Lung (tissue), 13 donors: ENCODE results near the gene MED16. TPM values are rescaled to one million over a fixed set of nuclear protein-coding genes. Genes with fewer than 3 reads are reported as not detected.
"Not testable (repeated sequence)": the region's sequence is repeated elsewhere in the genome, so short reads cannot be mapped to it uniquely, and the experiment has no call there.

ENCODE experiments used
- ATAC-seq: fragments of 200-7000 bp; cut with Tn5 transposase; one replicate; pipeline ENCODE4 v1.9.1; 2020; ENCODE audit warnings: moderate number of reproducible peaks; ENCODE audit not compliant: insufficient read depth, low FRiP score
- DNase-seq, 3 donors: peaks; one replicate each; pipeline ENCODE4 v3.0.0-alpha.2; 2013 to 2017
- H3K27ac ChIP-seq, 2 donors: one replicate each; pipeline ENCODE4 v1.5.1; 2013; ENCODE audit warnings: mild to moderate bottlenecking in 2 of 2, moderate library complexity in 2 of 2, control low read depth in 1 of 2, inconsistent platforms in 1 of 2, low read depth in 1 of 2, low read length in 1 of 2
- H3K27me3 ChIP-seq, 3 donors: one replicate each; pipeline ENCODE4 v1.5.1; 2013; ENCODE audit warnings: low read length in 2 of 3; ENCODE audit not compliant: control insufficient read depth in 3 of 3, insufficient read depth in 3 of 3
- H3K36me3 ChIP-seq, 4 donors: one replicate each; pipeline ENCODE4 v1.5.1; 2013; ENCODE audit warnings: low read length in 4 of 4, mild to moderate bottlenecking in 1 of 4, moderate library complexity in 1 of 4; ENCODE audit not compliant: control insufficient read depth in 4 of 4, insufficient read depth in 4 of 4
- H3K4me1 ChIP-seq, 5 donors: one replicate each; pipeline ENCODE4 v1.5.1; 2013; ENCODE audit warnings: low read length in 5 of 5, mild to moderate bottlenecking in 2 of 5, moderate library complexity in 1 of 5; ENCODE audit not compliant: control insufficient read depth in 5 of 5, insufficient read depth in 5 of 5
- H3K4me3 ChIP-seq: one replicate; pipeline ENCODE4 v1.5.1; 2013; ENCODE audit warnings: mild to moderate bottlenecking, control low read depth, moderate library complexity
- H3K9ac ChIP-seq, 2 donors: one replicate each; pipeline ENCODE4 v1.5.1; 2013; ENCODE audit warnings: low read length in 2 of 2, control low read depth in 1 of 2; ENCODE audit not compliant: insufficient read depth in 1 of 2
- H3K9me3 ChIP-seq, 4 donors: one replicate each; pipeline ENCODE4 v1.5.1; 2013; ENCODE audit warnings: low read length in 3 of 4, mild to moderate bottlenecking in 1 of 4, moderate library complexity in 1 of 4; ENCODE audit not compliant: control insufficient read depth in 4 of 4, insufficient read depth in 3 of 4
- WGBS, 2 donors: extraction: QIAGEN DNeasy Blood & Tissue Kit; methylation state at CpG; one replicate each; pipeline ENCODE4 v1.1.7; 2013; 5-methylcytosine and 5-hydroxymethylcytosine counted together
- polyA plus RNA-seq, 2 donors: library from polyadenylated mRNA; stranded (reverse); fragments of 200-250 nt; gene quantifications; one replicate each; pipeline ENCODE4 v1.2.1, GENCODE V29; 2013
- small RNA-seq: library from RNA; depleted of rRNA; stranded (forward); fragments of <200 nt; gene quantifications from one replicate; pipeline ENCODE3, GENCODE V24; 2014; ENCODE audit warnings: low replicate concordance
- total RNA-seq, 2 donors: library from RNA; depleted of rRNA in 1 of 2; stranded (reverse); fragments of >200 nt in 1 of 2; gene quantifications; one replicate each; pipeline ENCODE4 v1.2.1, GENCODE V29; 2014 to 2021
- TF ChIP-seq, protein P1 (sequence below): IDR thresholded peaks from 2 replicates; pipeline ENCODE4 v1.5.1; 2012; ENCODE audit warnings: mild to moderate bottlenecking; ENCODE audit errors: control extremely low read depth, extremely low read depth
- donor health status: control.
- donor health status: control.
- donor health status: Bipolar disorder and iron deficiency.
- donor health status: healthy.
- donor health status: DM: yes; HTN: yes; CAD: no.

Gene MED16
- total and polyA plus RNA-seq, 4 donors, result 38.7 to 72.3 (median 52.3) TPM

DNA sequence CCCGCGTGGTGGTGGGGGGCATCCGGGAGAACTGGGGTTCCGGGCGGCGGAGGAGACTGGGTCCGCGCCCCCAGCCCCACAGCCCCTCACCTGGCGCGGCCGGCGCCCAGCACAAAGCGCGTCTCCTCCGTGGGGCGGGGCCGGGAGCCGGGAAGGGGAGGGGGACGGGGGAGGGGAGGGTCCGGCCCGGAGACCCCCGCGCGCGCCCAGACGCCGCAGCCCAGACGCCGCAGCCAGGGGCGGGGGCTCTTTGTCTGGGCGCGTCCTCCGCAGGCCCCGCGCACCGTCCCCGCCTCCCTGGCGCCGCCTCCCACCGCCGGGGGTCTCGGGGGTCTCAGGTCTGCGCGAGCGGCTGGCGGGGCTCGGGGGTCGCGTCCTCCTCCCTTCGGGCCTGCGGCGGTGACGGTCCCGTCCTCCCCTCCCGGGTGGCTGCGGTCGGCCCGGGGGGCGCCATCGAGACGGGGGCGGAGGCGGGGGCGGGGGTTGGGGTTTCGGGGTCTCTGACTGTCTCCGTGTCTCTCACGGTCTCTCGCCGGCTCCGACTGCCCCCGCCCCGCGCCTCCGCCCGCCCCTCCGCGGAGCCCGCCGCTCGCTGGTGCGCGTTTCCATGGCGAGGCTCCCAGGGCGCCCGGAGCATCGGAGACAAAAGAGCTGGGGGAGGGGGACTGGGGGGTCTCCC lies 71.0 kb downstream of the MED16 start, which contains the start of gene PLPPR3:
Gene PLPPR3 (minus strand): TSS at position 131 of the 679 bp plus-strand sequence. CDS start 396 bp downstream, outside the sequence.
- H3K36me3 ChIP-seq, result no peaks in the 10 kb centered on the region
- peaks cover 0 to 4% (median 2%) of the 10 kb centered on the region in 5 donors for H3K4me1 ChIP-seq
- no peak for DNase-seq
- 2% methylated on average over 22 to 81 of the region's 86 CpGs for WGBS, 2 donors
- H3K27me3 ChIP-seq, result peaks cover 0 to 4% (median 0%) of the 10 kb centered on the region in 3 donors
- ATAC-seq, result no peak
- TF ChIP-seq, protein P1, sequence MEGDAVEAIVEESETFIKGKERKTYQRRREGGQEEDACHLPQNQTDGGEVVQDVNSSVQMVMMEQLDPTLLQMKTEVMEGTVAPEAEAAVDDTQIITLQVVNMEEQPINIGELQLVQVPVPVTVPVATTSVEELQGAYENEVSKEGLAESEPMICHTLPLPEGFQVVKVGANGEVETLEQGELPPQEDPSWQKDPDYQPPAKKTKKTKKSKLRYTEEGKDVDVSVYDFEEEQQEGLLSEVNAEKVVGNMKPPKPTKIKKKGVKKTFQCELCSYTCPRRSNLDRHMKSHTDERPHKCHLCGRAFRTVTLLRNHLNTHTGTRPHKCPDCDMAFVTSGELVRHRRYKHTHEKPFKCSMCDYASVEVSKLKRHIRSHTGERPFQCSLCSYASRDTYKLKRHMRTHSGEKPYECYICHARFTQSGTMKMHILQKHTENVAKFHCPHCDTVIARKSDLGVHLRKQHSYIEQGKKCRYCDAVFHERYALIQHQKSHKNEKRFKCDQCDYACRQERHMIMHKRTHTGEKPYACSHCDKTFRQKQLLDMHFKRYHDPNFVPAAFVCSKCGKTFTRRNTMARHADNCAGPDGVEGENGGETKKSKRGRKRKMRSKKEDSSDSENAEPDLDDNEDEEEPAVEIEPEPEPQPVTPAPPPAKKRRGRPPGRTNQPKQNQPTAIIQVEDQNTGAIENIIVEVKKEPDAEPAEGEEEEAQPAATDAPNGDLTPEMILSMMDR, result no peak
- no peak within 1 kb of the TSS for H3K9ac ChIP-seq
- H3K4me3 ChIP-seq, result no peak within 1 kb of the TSS
- no peak within 1 kb of the TSS for H3K27ac ChIP-seq
- H3K9me3 ChIP-seq, result no peaks in the 10 kb centered on the region

- peaks cover 0 to 4% (median 0%) of the 10 kb centered on the region in 3 donors for H3K27me3 ChIP-seq
- no peaks in the 10 kb centered on the region for H3K9me3 ChIP-seq
- ATAC-seq (no peak), DNase-seq (no peak)
- H3K4me3 ChIP-seq, result no peak overlapping the region
- no peak overlapping the region for H3K27ac ChIP-seq
- peaks cover 0 to 4% (median 2%) of the 10 kb centered on the region in 5 donors for H3K4me1 ChIP-seq
- peaks cover 0 to 2% (median 0%) of the 10 kb centered on the region in 4 donors for H3K36me3 ChIP-seq
- H3K9ac ChIP-seq, result no peak overlapping the region
- TF ChIP-seq, protein P1, result no peak
- WGBS, 2 donors, result 1 to 3% methylated on average over 32 to 64 of the region's 64 CpGs
These were observed 71.7 kb downstream of the MED16 start for GRCh38 chr19:821231-821824.

GRCh38 chr19:820212-820611 lies 72.8 kb downstream of the MED16 start:
- not testable (repeated sequence) for H3K27me3 ChIP-seq

More at GRCh38 chr19:820212-820611, 72.8 kb downstream of the MED16 start:
- H3K4me3 ChIP-seq, DNase-seq, H3K9ac ChIP-seq, H3K4me1 ChIP-seq, ATAC-seq, H3K36me3 ChIP-seq, H3K9me3 ChIP-seq, H3K27ac ChIP-seq: not testable (repeated sequence)
- WGBS, 2 donors, result 86 to 97% methylated on average over 5 of the region's 5 CpGs

Small RNA genes lying within 50 kb of the gene (small RNA-seq; reads per million reads assigned to genes)
- gene RNU6-9, result 0.15 reads per million

Other genes with a start within 250 kb of the MED16 start
- gene RNF126, start 230.0 kb downstream of the MED16 start, total RNA-seq, result 10 to 100 TPM; 18.1 to 46.2 TPM
- gene RNF126, start 230.0 kb downstream of the MED16 start, polyA plus RNA-seq, result 10 to 100 TPM; 32.2 to 41.9 TPM
- gene FSTL3, start 216.8 kb downstream of the MED16 start, total RNA-seq, result 100 to 1,000 TPM in 1 of 2 donors, 10 to 100 TPM in 1; 15.1 to 120 TPM
- gene FSTL3, start 216.8 kb downstream of the MED16 start, polyA plus RNA-seq, result 100 to 1,000 TPM; 109 to 172 TPM
- gene PRSS57, start 197.7 kb downstream of the MED16 start, total RNA-seq, result 1 to 10 TPM in 1 of 2 donors, not detected in 1; 2.0 TPM
- under 1 TPM; 0.10 to 0.60 TPM for gene PRSS57, start 197.7 kb downstream of the MED16 start, polyA plus RNA-seq
- gene PALM, start 184.3 kb downstream of the MED16 start, total RNA-seq, result 10 to 100 TPM; 33.5 to 45.7 TPM
- 10 to 100 TPM; 16.2 to 22.7 TPM for gene PALM, start 184.3 kb downstream of the MED16 start, polyA plus RNA-seq
- 10 to 100 TPM; 14.9 to 23.6 TPM for gene MISP, start 142.1 kb downstream of the MED16 start, total RNA-seq
- 10 to 100 TPM; 20.5 to 23.7 TPM for gene MISP, start 142.1 kb downstream of the MED16 start, polyA plus RNA-seq
- gene PTBP1, start 95.7 kb downstream of the MED16 start, total RNA-seq, result 100 to 1,000 TPM; 256 to 321 TPM
- 100 to 1,000 TPM; 112 to 150 TPM for gene PTBP1, start 95.7 kb downstream of the MED16 start, polyA plus RNA-seq
- 10 to 100 TPM in 1 of 2 donors, 1 to 10 TPM in 1; 8.1 to 14.1 TPM for gene PLPPR3, start 71.2 kb downstream of the MED16 start, total RNA-seq
- gene PLPPR3, start 71.2 kb downstream of the MED16 start, polyA plus RNA-seq, result 1 to 10 TPM in 1 of 2 donors, under 1 TPM in 1; 0.91 to 4.2 TPM
- gene AZU1, start 65.3 kb downstream of the MED16 start, total RNA-seq, result 1 to 10 TPM; 2.1 to 9.8 TPM
- gene AZU1, start 65.3 kb downstream of the MED16 start, polyA plus RNA-seq, result 1 to 10 TPM; 2.0 to 6.7 TPM
- gene PRTN3, start 52.2 kb downstream of the MED16 start, total RNA-seq, result 10 to 100 TPM in 1 of 2 donors, under 1 TPM in 1; 0.58 to 23.3 TPM
- 10 to 100 TPM in 1 of 2 donors, under 1 TPM in 1; 0.85 to 18.5 TPM for gene PRTN3, start 52.2 kb downstream of the MED16 start, polyA plus RNA-seq
- gene ELANE, start 40.9 kb downstream of the MED16 start, total RNA-seq, result 10 to 100 TPM in 1 of 2 donors, 1 to 10 TPM in 1; 1.4 to 16.6 TPM
- gene ELANE, start 40.9 kb downstream of the MED16 start, polyA plus RNA-seq, result 10 to 100 TPM in 1 of 2 donors, 1 to 10 TPM in 1; 2.0 to 21.0 TPM
- gene CFD, start 33.5 kb downstream of the MED16 start, total RNA-seq, result 100 to 1,000 TPM in 1 of 2 donors, 10 to 100 TPM in 1; 90.8 to 185 TPM
- gene CFD, start 33.5 kb downstream of the MED16 start, polyA plus RNA-seq, result 100 to 1,000 TPM in 1 of 2 donors, 10 to 100 TPM in 1; 97.2 to 227 TPM
- gene RNU6-9, start 297 bp upstream of the MED16 start, total RNA-seq, result not detected
- gene RNU6-9, start 297 bp upstream of the MED16 start, polyA plus RNA-seq, result not detected
- gene R3HDM4, start 20.0 kb upstream of the MED16 start, total RNA-seq, result 10 to 100 TPM; 31.6 to 69.2 TPM
- 100 to 1,000 TPM in 1 of 2 donors, 10 to 100 TPM in 1; 86.1 to 139 TPM for gene R3HDM4, start 20.0 kb upstream of the MED16 start, polyA plus RNA-seq
- gene KISS1R, start 24.1 kb upstream of the MED16 start, total RNA-seq, result under 1 TPM in 1 of 2 donors, not detected in 1; 0.21 TPM
- under 1 TPM in 1 of 2 donors, not detected in 1; 0.13 TPM for gene KISS1R, start 24.1 kb upstream of the MED16 start, polyA plus RNA-seq
- gene ARID3A, start 32.8 kb upstream of the MED16 start, total RNA-seq, result 10 to 100 TPM; 22.6 to 29.7 TPM
- gene ARID3A, start 32.8 kb upstream of the MED16 start, polyA plus RNA-seq, result 10 to 100 TPM in 1 of 2 donors, 1 to 10 TPM in 1; 7.7 to 17.0 TPM
- 10 to 100 TPM; 36.6 to 60.2 TPM for gene WDR18, start 91.2 kb upstream of the MED16 start, total RNA-seq
- 10 to 100 TPM; 43.4 to 48.0 TPM for gene WDR18, start 91.2 kb upstream of the MED16 start, polyA plus RNA-seq
- 10 to 100 TPM in 1 of 2 donors, 1 to 10 TPM in 1; 2.6 to 11.6 TPM for gene GRIN3B, start 107.2 kb upstream of the MED16 start, total RNA-seq
- gene GRIN3B, start 107.2 kb upstream of the MED16 start, polyA plus RNA-seq, result 1 to 10 TPM; 1.3 to 2.3 TPM
- 100 to 1,000 TPM in 1 of 2 donors, 10 to 100 TPM in 1; 61.1 to 195 TPM for gene TMEM259, start 127.9 kb upstream of the MED16 start, total RNA-seq
- gene TMEM259, start 127.9 kb upstream of the MED16 start, polyA plus RNA-seq, result 100 to 1,000 TPM; 194 to 262 TPM
- not detected for gene RNU6-2, start 128.3 kb upstream of the MED16 start, total RNA-seq
- not detected for gene RNU6-2, start 128.3 kb upstream of the MED16 start, polyA plus RNA-seq
- 100 to 1,000 TPM; 161 to 236 TPM for gene CNN2, start 133.4 kb upstream of the MED16 start, total RNA-seq
- gene CNN2, start 133.4 kb upstream of the MED16 start, polyA plus RNA-seq, result 100 to 1,000 TPM; 162 to 198 TPM
- 10 to 100 TPM; 20.1 to 50.0 TPM for gene ABCA7, start 146.9 kb upstream of the MED16 start, total RNA-seq
- gene ABCA7, start 146.9 kb upstream of the MED16 start, polyA plus RNA-seq, result 10 to 100 TPM; 33.5 to 54.4 TPM
- gene ARHGAP45, start 174.0 kb upstream of the MED16 start, total RNA-seq, result 10 to 100 TPM; 23.8 to 86.4 TPM
- gene ARHGAP45, start 174.0 kb upstream of the MED16 start, polyA plus RNA-seq, result 100 to 1,000 TPM in 1 of 2 donors, 10 to 100 TPM in 1; 75.4 to 117 TPM
- 100 to 1,000 TPM in 1 of 2 donors, 10 to 100 TPM in 1; 78.4 to 188 TPM for gene POLR2E, start 202.2 kb upstream of the MED16 start, total RNA-seq
- gene POLR2E, start 202.2 kb upstream of the MED16 start, polyA plus RNA-seq, result 100 to 1,000 TPM; 120 to 196 TPM
- gene GPX4, start 210.8 kb upstream of the MED16 start, total RNA-seq, result 100 to 1,000 TPM in 1 of 2 donors, 10 to 100 TPM in 1; 91.6 to 365 TPM
- 1,000 to 10,000 TPM in 1 of 2 donors, 100 to 1,000 TPM in 1; 566 to 1,031 TPM for gene GPX4, start 210.8 kb upstream of the MED16 start, polyA plus RNA-seq